ENCODE measurements around the gene HP.

HP gene

DNA sequence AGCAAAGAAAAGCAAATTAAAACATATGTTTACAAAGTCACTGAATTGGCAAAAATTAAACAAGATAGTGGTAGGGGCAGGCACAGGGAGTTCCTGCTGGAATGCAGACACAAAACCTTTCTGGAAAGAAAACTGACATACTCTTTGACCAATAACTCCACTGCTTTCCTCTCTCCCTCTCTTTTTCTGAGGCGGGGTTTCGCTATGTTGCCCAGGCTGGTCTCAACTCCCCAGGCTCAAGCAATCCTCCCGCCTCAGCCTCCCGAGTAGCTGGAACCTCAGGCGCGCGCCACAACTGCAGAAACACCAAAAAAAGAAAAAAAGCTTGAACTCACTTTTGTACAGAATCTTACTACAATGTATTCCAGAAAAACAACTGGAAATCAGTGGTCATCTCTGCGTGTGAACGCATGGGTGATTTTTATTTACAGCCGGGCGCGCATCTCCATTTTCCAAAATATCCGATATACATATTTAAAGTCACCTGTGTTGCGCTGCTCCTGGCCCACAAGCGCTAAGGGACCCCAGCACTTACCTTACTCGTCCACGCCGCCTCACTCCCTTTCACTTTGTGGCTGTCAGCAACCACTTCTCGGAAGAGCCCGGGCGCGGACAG is 38.6 kb downstream of the HP start:
- DNase-seq, result no peak

GRCh38 chr16:72093448-72094265 is 39.4 kb downstream of the HP start, which contains the start of the genes DHX38 and TXNL4B:
Gene DHX38 (plus strand): TSS chr16:72093847. CDS start chr16:72096158, 2,311 bp downstream.
Gene TXNL4B (minus strand): TSS chr16:72093620. CDS start chr16:72090749, 2,871 bp downstream.
- DNase-seq, result peak; percentile 94

DNA sequence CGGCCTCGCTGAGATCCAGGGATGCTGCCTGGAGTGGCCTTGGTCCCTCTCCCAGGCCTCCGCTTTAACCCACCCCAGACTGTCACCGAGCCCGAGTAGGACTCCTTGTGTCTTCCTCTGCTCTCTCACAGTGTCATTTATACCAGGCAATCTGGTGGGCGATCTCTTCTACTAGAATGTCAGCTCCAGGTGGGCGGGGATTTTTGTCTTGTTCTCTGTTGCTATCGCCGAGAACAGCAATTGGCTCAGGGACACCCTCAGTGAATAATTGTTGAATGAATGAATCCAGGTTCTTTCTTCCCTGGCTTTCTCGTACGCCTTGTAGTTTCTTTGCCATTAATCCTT is 39.9 kb downstream of the HP start:
- DNase-seq, result peak; percentile 25

DNA sequence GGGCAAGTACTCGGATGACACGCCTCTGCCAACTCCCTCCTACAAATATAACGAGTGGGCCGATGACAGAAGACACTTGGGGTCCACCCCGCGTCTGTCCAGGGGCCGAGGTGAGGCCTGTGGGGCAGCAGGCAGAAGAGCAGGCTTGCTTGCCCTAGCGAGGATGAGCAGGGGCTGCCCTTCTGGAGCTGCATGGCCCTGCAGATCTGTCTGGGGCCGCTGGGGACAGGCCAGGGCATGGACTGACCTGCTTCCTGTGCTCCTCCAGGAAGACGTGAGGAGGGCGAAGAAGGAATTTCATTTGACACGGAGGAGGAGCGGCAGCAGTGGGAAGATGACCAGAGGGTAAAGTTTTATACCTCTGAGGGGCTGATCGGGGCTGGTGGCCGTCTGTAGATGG is 44.6 kb downstream of the HP start:
- DNase-seq, result no peak

DNA sequence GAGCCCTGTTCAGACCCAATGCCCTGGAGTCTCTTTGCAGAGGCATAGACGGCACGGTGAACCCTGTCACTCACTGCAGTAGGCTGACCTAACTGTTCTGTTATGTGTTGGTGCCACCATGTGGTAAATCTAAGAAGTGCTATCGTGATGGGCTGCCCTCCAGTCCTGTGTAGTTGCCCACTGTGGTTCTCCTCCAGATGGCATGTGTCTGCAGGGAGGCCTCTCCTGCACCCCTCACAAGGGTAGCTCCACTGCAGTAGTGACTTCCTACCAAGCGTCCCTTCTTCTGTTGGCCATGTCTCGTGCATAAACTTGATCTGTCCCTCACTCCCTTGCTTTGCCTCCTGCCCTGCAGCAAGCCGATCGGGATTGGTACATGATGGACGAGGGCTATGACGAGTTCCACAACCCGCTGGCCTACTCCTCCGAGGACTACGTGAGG is 45.1 kb downstream of the HP start:
- DNase-seq, result peak; percentile 4

GRCh38 chr16:72101195-72101594 is 46.9 kb downstream of the HP start:
- DNase-seq, result no peak

DNA sequence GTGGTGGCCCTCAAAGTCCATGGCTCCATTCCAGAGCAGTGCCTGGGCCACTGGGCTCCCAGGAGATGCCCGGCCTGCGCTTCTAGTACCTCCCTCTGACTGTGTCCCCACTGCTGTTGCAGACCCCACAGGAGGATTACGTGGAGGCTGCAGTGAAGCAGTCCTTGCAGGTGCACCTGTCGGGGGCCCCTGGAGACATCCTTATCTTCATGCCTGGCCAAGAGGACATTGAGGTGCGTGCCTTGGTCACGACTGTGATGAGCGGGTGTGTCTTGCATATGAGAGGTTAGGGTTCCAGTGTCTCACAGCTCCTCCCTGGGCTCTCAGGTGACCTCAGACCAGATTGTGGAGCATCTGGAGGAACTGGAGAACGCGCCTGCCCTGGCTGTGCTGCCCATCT is 50.6 kb downstream of the HP start:
- DNase-seq, result no peak

DNA sequence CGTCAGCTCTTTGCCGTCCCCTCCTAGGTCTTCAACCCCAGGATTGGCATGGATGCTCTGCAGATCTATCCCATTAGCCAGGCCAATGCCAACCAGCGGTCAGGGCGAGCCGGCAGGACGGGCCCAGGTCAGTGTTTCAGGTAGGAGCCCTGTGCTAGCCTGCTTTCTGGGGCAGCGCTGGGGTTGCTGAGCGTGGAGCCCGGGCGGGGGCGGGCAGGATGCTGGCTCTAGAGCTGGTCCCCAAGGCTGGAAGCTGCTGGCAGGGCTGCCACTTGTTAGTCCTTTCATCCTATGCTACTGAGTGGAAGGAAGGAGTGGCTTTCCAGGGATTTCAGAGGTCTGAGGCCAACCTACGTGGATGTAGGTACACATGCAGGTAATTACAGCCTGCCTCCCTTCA is 51.7 kb downstream of the HP start:
- no peak for DNase-seq

DNA sequence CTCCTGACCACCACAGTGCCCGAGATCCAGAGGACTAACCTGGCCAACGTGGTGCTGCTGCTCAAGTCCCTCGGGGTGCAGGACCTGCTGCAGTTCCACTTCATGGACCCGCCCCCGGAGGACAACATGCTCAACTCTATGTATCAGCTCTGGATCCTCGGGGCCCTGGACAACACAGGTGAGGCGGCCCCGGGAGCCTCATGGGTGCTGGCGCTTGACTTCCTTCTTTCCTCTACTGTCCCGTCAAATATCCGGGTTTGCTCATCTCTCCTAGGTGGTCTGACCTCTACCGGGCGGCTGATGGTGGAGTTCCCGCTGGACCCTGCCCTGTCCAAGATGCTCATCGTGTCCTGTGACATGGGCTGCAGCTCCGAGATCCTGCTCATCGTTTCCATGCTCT is 53.1 kb downstream of the HP start:
- DNase-seq, result no peak

- no peak for DNase-seq
Measured at GRCh38 chr16:72108353-72109102, 54.2 kb downstream of the HP start.

DNA sequence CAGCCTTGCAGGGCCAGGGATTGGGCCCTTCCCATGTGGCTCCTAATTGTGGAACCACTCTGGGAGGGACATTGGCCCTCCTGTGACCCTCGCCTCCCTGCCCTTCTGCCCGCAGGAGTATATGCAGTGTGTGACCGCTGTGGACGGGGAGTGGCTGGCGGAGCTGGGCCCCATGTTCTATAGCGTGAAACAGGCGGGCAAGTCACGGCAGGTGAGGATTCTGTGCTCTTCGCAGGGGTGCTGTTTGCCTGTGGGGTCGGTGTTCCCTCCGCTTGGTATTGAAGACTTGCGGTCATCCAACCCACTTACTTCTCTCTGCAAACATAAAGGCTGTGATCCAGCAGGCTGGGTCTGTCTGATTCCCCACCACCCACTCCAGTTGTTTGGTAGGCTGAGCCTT is 55.0 kb downstream of the HP start:
- DNase-seq, result no peak

- no peak for DNase-seq
Measured at GRCh38 chr16:72109966-72110530, 55.7 kb downstream of the HP start.

Measured in NCI-H748 treated with DMSO at 0.1 percent for 48 hours (cell line).